DMS 273 (cell line): ENCODE results near the gene GPR89B.
"Not testable (repeated sequence)": the region's sequence is repeated elsewhere in the genome, so short reads cannot be mapped to it uniquely, and the experiment has no call there.

ENCODE experiments used
- DNase-seq: peaks from one replicate; lab custom pipeline; 2025; ENCODE audit not compliant: unreplicated experiment; lab: John Stamatoyannopoulos, UW

The GPR89B gene

DNA sequence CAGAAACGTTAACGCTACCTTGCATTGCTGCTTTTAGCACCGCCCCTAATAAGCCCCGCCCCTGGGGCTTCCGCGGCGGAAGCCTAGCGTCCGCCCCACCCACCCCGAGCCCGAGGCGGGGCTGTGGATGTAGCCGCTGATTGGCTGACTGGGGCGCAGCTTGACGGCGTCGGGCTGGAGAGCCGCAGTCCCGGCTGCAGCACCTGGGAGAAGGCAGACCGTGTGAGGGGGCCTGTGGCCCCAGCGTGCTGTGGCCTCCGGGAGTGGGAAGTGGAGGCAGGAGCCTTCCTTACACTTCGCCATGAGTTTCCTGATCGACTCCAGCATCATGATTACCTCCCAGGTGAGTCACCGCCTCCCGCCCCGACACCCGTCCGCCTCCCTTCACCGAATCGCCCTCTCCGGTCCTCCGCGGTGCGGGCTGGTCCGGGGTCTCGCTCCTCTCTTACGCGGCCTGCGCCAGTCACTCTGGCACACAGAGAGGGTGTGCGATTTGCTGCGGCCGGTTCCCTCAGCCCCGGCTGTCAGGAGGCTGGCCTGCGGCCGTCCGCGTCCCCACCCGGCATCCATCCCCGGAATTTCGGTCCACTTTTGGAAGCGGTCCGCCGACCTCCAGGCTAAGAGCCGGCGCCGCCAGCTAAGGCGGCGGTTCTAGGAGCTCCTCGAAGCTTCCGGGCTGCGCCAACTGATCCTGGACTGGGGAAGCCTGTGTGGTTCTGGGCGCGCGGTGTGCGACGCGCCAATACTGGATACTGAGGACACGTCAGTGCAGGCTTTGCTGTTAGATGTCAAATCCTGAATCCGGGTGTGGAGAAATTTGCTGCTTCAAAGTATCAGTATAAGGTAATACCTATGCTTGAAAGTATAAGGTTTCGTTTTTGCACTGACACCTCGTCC is at the start of gene GPR89B:
TSS of gene GPR89B (plus strand) at position 185 of the 897 bp plus-strand sequence. CDS start at position 302, 117 bp downstream.
- peak; percentile 96 for DNase-seq

DNA sequence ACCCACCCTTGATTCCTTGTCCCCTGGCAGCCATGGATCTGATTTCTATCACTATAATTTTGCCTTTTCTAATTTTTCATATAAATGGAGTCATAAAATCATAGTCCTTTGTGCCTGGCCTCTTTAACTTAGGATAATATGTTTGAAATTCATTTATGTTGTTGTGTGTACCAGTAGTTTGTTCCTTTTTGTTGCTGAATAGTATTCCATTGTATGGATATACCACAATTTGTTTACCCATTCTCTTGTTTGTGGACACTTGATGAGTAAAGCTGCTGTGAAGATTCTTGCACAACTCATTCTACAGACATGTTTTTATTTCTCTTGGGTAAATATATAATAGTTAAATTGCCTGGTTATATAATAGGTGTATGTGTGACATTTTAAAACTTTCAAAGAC is 48.3 kb upstream of the GPR89B start:
- no peak for DNase-seq

DNA sequence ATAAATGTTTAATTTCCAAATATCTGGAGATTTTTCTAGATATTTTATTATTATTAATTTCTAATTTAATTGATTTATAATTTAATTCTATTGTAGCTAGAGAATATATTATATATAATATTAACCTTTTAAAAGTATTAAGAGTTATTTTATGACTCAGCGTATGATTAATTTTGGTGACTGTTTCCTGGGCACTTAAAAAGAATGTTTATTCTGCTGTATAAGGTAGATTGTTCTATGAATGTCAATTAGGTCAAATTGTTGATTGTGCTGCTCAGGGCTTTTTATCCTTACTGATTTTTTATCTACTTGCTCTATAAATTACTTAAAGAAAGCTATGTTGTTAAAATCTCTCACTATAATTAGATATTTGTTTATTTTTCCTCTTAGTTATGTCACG is 45.7 kb upstream of the GPR89B start:
- DNase-seq: no peak

DNA sequence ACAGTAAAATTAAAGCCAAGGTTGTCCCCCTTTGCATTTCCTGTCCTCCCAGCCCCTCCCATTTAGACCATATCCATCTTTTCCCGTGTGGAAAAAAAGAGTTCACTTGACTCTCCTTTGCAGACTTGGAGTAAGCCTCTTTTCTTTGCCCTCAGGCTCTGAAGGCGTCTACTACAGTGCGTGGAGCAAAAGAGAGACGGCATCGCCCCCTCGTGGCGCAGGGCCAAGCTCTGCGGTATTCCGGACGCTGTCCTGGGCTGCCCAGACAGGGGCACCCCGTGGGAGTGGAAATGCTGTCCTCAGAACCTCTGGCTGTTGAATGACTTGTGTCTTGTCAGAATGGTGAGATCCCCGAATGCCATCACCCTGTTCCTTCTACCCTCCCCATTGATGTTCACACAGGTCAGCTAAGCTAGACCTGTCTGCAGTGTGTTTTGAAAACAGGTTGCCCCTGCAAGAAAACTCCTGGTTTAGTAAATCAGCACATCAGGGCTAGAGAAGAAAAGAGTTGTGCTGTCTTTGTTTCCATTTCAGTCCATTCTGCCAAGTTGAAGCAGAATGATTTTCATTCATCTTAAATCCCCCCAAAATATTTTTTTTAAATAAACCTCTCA is 37.9 kb upstream of the GPR89B start:
- peak; percentile 85 for DNase-seq

DNA sequence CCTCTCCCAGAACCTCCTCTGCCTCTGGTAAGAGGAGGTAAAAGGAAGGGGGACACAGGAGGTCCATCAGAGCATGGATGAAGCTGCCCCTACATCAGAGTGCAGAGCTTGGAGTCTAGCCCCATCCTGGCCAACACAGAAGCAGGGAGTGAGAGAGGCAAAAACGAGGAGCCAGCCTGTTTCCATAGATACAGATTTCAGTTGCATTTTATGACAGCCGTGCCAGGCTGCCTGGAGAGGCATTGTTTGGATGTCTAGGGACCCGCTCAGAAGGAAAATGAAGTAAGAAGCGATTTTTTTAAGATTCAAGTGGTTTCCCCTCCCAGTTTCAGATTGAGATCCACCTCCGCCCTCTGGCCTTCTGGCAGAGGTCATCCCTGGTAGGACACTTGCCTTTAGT is 37.1 kb upstream of the GPR89B start:
- DNase-seq: no peak

DNA sequence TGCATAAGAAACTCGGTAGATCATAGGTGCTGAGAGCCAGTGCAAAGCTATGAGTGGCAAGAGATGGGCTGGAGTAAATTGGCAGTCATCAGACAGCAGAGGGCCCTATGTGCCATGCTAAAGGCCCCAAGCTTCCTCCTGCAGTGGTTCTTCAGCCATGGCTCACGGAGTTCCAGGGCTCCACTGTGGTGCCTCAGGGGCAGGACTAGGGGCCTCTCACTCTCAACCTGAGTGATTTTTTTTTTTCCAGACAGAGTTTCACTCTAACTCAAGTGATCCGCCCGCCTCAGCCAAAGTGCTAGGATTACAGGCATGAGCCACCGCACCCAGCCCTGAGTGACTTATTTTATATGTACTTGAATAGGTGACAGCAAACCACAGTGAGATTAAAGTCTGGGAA is 36.0 kb upstream of the GPR89B start:
- peak; percentile 38 for DNase-seq

DNA sequence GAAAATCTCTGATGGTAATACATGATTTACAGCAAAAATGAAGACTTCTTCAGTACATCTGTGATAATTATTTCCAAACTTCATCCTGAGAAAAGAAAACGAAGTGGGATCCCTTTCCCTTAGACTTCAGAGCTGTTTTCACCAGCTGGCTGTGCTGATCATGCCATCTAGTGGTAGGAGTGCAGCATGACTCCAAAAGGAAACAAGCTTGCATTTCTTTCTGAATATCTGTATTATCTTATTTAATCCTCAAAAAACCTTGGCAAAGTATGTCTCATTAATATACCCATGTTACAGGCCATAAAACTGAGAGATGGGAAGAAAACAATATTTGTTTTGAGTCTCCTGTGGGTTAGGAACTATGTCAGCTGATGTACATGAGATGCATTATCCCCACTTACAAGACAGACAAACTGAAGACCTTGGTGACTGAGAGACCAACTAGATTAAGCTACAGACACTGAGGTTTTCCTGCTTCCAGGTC is 35.4 kb upstream of the GPR89B start:
- DNase-seq: peak; percentile 74

DNA sequence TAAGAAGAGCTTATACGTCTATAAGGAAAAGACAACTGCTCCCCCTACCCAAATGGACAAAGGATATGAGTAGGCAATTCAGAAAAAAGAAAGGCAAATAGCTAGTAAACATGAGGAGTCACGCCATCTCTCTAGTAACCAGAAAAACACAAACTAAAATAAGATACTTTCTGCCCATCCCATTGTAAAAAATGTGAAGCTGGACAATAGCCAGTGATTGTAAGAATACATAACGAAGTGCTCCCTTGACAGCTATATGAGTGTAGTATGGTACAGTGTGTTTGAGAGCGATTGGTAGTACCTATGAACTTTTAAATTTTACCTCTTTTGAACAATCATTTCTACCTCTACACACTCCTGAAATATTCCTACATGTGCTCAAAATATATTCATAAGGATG is 33.1 kb upstream of the GPR89B start:
- no peak for DNase-seq

DNA sequence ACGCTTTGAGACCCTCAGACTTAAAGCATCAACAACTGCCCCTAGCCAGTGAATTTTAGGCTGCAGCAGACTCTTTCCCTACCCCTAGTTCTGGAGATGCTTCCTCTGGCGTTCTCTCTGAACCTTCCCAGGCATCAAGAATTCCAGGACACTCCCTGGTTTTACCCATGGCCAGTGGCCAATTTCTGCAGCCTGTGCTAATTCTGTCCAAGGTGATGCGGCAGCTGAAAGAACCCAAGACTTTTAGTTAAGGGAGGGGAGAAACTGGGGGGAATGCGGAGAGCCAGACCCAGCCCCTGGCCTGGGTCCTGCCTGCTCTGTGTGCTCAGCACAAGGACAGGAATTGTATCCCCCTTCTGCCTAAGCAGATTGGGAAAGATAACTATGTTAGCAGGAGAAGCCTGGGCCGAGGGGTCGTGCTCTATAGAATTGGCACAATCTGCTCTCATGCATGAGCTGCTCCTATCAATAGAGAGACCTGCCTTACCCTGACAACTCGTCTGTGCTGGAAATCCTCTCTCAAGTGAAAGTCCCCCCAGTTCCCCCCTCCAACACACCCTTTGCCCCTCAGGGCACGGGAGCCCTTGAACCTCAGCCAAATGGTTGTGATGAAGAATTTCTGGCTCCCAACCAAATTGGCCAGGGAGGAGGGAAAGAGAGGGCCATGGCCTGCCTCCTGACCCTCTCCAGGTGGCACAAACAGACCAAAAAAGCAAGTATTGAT is 31.0 kb upstream of the GPR89B start:
- no peak for DNase-seq

DNA sequence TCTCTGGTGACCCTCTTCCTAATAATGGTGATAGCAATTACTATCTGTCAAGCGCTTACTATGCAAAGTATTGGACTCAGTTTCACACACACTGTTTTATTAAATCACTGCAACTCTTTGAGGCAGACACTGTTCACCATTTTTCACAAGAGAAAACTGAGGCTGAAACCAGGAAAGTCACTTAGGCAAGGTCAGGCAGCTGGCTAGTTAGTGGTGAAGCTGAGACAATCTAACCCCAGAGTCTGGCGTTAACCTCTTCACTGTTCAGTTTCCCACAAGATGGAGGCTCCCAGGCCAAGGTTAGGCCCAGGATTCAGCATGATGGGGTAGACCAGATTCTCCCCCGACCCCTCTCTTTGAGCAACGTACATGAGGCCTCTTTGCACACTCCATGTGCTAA is 30.4 kb upstream of the GPR89B start:
- no peak for DNase-seq

DNA sequence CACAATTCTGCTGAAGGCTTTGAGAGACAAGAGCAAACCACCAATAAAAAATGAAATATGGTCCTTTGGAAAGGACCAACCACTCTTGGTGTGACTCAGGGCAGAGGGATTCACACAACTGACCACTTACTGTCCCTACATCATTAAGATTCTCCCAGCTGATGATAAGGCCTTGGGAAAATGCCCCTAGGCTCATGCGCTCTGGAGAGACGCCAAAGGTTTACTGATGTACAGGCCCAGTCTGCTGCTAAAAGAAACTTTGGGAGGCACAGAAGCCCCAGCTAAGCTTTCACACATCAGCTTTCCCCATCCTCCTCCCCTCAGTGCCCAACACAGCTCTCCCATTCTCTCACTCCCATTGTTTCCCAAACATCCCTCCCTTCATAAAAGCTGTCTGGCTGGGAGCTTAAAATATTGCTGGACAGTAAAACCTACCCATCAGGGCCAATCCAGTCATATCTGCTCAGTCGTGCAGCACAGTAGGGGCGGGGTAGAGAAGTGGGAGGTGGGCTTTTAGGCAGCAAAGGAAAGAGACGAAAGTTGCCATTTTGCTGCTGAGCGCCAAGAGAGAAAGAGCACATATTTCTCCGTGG is 25.9 kb upstream of the GPR89B start, which contains the start of gene GJA8:
TSS of gene GJA8 (plus strand) at position 543 of the 593 bp plus-strand sequence. CDS start 5,161 bp downstream, outside the sequence.
- DNase-seq: no peak

DNA sequence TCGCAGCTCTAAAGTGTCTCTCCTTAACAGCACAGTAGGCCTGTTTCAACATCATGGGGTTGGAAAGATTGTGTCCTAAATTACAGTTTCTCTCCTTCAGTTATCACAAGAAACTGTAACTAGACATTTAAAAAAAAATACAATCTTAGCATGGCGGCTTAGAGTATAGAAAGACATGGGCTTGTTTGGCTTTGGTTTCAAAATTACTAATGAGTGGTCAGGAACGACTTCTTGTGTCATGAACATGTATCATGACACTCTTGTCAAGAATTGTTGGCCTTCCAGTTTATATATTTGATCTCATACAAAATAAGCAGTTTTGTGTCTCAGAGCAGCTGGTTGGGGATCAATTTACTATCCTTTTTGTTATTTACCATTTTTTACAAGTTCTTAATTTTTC is 23.5 kb upstream of the GPR89B start:
- DNase-seq: no peak

DNA sequence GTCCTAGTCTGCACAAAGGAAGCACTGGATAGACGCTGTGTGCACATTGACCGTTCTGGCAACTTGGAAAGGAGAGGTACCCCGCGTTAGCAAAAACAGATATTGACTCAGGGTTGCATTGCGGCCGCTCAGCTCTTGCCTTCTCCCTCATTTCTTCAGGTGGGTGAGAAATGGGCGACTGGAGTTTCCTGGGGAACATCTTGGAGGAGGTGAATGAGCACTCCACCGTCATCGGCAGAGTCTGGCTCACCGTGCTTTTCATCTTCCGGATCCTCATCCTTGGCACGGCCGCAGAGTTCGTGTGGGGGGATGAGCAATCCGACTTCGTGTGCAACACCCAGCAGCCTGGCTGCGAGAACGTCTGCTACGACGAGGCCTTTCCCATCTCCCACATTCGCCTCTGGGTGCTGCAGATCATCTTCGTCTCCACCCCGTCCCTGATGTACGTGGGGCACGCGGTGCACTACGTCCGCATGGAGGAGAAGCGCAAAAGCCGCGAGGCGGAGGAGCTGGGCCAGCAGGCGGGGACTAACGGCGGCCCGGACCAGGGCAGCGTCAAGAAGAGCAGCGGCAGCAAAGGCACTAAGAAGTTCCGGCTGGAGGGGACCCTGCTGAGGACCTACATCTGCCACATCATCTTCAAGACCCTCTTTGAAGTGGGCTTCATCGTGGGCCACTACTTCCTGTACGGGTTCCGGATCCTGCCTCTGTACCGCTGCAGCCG is 20.3 kb upstream of the GPR89B start:
- DNase-seq: no peak

DNA sequence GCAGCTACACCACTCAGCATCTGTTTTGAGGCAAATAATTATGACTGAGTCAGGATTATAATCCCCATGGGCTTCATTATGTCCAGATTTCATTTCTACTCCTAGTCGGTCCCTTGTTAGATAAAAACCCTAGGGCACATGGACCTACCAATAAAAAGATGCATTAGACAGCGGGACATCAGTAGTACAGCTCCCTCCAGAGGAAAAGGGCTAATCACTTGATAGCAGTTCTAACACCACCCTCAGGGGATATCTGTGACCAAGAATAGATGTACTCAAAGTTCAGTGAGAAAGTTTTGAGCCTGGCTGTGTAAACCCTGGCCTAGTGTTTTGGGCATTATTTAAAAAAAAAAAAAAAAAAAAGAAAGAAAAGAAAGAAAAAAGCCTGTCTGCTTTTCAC is 15.7 kb upstream of the GPR89B start:
- no peak for DNase-seq

DNA sequence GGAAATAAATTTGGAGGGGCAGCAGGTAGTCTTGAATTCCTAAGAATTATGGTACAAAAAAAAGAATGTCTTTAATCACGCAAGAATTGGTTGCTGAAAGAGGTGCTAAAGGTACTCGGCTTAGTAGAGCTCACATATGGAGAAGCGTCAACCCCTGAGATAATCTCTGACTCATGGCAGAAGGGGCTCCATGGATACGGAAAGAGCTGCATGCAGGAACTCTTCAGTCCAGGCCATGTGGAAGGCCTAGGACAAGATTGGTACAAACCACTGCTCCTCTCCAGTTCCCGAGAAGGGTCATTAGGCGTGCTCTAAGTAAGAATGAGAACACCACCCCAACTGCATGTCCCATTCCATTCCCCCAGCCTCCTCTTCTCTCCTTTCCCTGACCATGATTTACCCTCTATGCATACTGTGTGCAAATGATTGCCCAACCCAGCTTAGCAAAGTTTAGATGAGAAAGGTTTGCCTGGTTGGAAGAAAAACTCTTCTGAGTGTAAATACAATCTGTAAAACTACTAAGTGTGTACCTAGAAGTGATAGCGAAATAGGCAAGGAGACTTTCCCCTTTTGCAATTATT is 14.8 kb upstream of the GPR89B start:
- DNase-seq: no peak

DNA sequence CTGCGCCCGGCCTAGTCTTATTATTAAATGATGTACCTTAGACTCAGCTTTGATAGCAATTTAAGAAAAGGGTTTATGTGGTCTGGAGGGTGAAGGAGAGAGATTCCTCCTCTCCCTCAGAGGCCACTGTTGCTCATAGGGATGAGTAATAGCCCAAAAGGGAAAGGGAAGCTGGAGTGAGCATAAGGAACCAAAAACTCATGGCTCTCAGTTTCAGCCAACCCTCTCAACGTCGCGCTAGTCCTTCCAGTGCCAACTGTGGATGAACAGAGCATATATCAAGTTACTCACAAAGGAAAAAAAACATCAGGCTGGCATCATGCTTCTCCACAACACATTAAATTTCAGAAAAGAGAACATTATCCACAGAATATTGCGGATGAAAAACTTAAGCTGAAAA is 8.3 kb upstream of the GPR89B start:
- DNase-seq: peak; percentile 15

DNA sequence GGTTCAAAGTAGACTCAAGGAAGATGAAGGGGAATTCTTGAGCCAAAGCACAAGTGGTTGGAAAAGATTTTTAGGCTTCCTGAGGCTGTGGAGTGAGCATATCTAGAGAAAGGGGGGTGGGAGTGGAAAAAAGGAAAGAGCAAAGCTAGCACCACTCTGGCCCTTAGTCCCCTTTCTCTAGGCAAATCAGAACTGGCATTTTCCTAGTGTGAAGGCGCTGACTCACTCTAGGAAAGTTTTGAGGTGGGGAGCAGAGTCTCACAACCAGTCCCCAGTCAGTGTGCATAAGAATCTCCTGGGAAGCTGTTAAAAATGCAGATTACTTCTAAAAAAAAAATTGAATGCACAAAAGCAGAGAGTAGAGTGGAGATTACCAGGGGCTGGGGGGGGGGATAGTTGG is 3.4 kb upstream of the GPR89B start:
- no peak for DNase-seq

DNA sequence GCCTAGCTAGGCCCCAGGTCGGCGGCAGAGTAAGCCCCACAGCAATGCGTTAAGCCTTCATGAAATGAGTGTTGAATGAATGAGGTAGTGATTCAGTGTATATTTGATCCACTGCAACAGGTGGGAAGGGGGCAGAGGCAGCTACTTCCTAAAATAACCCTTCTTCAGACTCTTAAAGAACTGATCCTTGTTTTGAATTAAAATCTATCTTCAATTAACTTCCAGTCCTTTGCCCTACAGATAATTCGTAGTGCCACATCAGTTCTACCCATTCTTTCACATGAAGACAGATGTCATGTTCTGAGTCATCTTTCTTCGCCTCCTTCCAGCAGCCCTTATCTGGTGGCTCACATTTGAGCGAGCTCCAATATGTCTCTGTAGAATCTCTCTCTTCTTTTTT is 1.0 kb upstream of the GPR89B start:
- DNase-seq: not testable (repeated sequence)

DNA sequence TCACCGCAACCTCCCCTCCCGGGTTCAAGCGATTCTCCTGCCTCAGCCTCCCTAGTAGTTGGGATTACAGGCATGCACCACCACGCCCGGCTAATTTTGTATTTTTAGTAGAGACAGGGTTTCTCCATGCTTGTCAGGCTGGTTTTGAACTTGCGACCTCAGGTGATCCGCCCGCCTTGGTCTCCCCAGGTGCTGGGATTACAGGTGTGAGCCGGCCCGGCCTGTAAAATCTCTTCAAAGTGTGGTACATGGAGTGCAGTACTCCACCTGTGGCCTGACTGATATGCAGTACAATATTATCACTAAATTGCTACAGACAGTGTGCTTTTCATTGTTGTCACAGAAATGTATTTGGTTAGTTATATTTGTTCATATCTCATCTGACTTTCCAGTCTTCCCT is 531 bp upstream of the GPR89B start:
- DNase-seq: not testable (repeated sequence)

DNA sequence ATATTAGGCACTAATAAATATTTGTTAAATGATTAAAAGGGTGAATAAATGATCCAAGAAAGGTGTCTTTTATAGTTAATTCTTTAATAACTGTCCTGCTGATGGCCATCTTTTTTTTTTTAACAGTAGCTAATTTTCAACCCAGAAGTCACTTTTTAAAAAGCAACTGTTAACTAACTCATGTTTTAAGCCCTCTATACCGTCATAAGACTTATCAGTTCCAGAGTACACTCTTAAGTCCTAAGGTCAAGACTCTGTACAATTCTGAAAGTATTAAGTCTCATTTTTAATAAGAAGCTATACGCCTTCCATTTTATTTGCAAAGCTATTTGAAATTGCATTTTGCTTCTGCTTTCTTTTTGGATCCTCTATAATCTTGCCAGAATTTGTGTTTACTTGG is 2.9 kb downstream of the GPR89B start:
- not testable (repeated sequence) for DNase-seq
